HFF-Myc (cell line): Measurements from ENCODE around the gene C11orf98.

Experiments
- DNase-seq: peaks from one replicate; pipeline ENCODE4 v3.0.0-alpha.2; 2011; ENCODE audit warnings: low read depth; ENCODE audit errors: extremely low read depth
- H3K4me3 ChIP-seq: replicated peaks from 2 replicates; pipeline ENCODE4 v1.5.1; 2011; ENCODE audit warnings: low read depth, mild to moderate bottlenecking, control low read depth, low read length
- CTCF ChIP-seq: IDR thresholded peaks from 2 replicates; pipeline ENCODE4 v1.5.1; 2012; ENCODE audit warnings: mild to moderate bottlenecking, low read depth, low read length, control low read depth; ENCODE audit errors: missing control alignments

Gene C11orf98

DNA sequence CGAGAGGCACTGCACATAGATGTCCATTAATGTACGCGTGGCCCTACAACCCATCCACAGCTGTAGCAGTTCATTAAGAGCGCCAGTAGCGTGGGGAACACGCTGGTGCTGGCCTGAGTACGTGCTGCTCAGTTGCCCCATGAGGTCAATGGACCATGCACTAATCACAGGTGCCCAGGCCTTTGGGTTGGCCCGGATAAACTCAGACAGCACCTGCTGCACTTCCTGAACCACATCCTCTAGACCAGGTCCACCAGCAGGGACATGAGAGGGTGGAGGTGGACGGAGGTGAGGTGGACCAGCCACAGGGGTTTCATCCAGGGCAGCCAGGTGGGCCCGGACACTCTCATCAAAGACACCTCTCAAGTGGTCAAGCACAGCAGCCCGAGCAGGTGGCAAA is 15.5 kb downstream of the C11orf98 start:
- no peak for DNase-seq
- H3K4me3 ChIP-seq = no peak overlapping the region
- no peak for TF ChIP-seq CTCF

GRCh38 chr11:62648967-62649364 is 16.0 kb downstream of the C11orf98 start:
- DNase-seq = no peak
- TF ChIP-seq CTCF = no peak
- no peak overlapping the region for H3K4me3 ChIP-seq

- H3K4me3 ChIP-seq = no peak overlapping the region
- TF ChIP-seq CTCF = no peak
- no peak for DNase-seq
Observed at GRCh38 chr11:62648185-62648966, 16.6 kb downstream of the C11orf98 start.

DNA sequence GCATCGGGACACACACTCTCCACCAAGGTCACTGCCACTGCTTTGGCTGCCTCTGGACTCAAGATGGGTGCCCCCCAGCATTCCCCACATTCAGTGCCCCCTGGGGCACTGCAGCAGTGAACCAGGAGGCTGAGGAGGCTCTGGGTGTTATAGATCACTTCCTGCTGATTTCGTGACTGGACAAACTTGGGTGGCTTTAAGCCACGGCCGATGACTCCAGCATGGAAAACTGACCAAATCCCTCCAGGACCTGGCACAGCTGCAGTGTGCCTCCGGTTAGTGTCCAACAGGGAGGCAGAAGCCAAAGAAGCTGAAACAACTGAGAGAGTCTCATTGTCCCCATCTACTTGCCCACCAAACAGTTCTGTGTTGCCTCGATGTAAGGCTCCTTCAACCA is 17.4 kb downstream of the C11orf98 start:
- no peak for DNase-seq
- no peak for TF ChIP-seq CTCF
- H3K4me3 ChIP-seq = no peak overlapping the region

DNA sequence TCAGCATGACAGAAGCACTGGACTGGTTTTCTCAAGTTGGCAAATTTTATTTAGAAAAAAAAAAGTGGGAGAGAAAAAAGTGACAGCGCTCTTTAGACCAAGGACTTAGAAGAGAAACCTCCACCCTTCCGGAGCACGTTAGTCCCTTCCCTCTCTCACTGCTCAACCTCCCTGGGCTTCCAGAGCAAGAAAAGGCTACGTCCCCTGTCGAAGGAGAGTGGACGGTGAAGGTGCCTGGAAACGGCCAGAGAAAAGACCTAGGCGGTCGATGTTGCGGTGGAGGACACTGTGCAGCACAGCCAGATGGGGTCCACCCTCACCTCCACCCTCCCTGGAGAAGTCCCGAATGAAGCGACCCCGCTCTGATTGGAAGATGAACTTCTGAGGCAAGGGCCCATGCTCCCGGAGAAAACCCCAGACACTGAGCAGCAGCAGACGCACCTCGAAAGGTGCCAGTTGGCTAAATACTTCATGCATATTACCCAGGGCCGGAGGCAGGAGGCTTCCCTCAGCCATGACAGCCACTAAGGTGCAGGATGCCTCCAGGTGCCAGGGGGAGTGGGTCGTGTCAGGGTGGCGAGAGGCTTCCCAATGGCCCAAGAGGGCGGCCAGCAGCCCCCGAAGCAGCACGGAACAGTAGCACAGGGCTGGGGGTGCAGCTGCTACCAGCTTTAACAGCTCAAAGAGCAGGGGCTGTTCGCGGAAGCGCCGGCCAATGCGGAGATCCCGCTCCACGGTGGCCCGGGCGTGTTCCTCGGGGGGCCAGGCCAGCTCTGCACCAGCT is 18.0 kb downstream of the C11orf98 start:
- H3K4me3 ChIP-seq = peak overlapping the region; percentile 96
- DNase-seq = no peak
- TF ChIP-seq CTCF = no peak

- no peak for TF ChIP-seq CTCF
- H3K4me3 ChIP-seq = peak within 1 kb of the TSS; percentile 96
Observed at GRCh38 chr11:62645946-62646824, 18.8 kb downstream of the C11orf98 start, which contains the start of gene GANAB. TSS of gene GANAB (minus strand) at chr11:62646613. CDS start at chr11:62646599, 14 bp downstream.

More at GRCh38 chr11:62645946-62646824, 18.8 kb downstream of the C11orf98 start, which contains the start of gene GANAB:
- DNase-seq = peak; percentile 91
